HG03457 (cell line): ENCODE measurements around the gene C8A.

Experiments used
- ATAC-seq: cut with Tn5 transposase; IDR thresholded peaks from one replicate; pipeline ENCODE4 v1.9.1; 2021; ENCODE audit warnings: moderate number of reproducible peaks; ENCODE audit not compliant: unreplicated experiment

C8A gene

GRCh38 chr1:56880774-56881173 is 26.2 kb downstream of the C8A start:
- no peak for ATAC-seq

GRCh38 chr1:56881417-56881816 is 26.8 kb downstream of the C8A start:
- ATAC-seq: no peak

GRCh38 chr1:56890229-56890628 is 35.6 kb downstream of the C8A start:
- ATAC-seq: no peak

- ATAC-seq: no peak
These were observed 39.4 kb downstream of the C8A start for GRCh38 chr1:56894014-56894413.

- ATAC-seq: no peak
These were observed 42.8 kb downstream of the C8A start for GRCh38 chr1:56897150-56898004.

- ATAC-seq: no peak
These were observed 43.4 kb downstream of the C8A start for GRCh38 chr1:56898005-56898373.

- no peak for ATAC-seq
These were observed 44.3 kb downstream of the C8A start for GRCh38 chr1:56898879-56899278.

- ATAC-seq: no peak
These were observed 47.1 kb downstream of the C8A start for GRCh38 chr1:56901716-56902115.

GRCh38 chr1:56903778-56904177 is 49.2 kb downstream of the C8A start:
- ATAC-seq: no peak

GRCh38 chr1:56904663-56905397 is 50.2 kb downstream of the C8A start:
- no peak for ATAC-seq

GRCh38 chr1:56905667-56906066 is 51.1 kb downstream of the C8A start:
- ATAC-seq: no peak

- no peak for ATAC-seq
These were observed 54.1 kb downstream of the C8A start for GRCh38 chr1:56908619-56909221.

GRCh38 chr1:56910441-56910985 is 55.9 kb downstream of the C8A start:
- ATAC-seq: no peak

- no peak for ATAC-seq
These were observed 56.7 kb downstream of the C8A start for GRCh38 chr1:56911098-56911938.

- no peak for ATAC-seq
These were observed 57.7 kb downstream of the C8A start for GRCh38 chr1:56912325-56912724.

GRCh38 chr1:56915960-56916359 is 61.4 kb downstream of the C8A start:
- ATAC-seq: no peak

- no peak for ATAC-seq
These were observed 62.0 kb downstream of the C8A start for GRCh38 chr1:56916630-56917029.

GRCh38 chr1:56917356-56917755 is 62.8 kb downstream of the C8A start:
- no peak for ATAC-seq

GRCh38 chr1:56920591-56921001 is 66.0 kb downstream of the C8A start:
- no peak for ATAC-seq

- ATAC-seq: no peak
These were observed 66.9 kb downstream of the C8A start for GRCh38 chr1:56921479-56921878.

GRCh38 chr1:56922070-56922469 is 67.5 kb downstream of the C8A start:
- no peak for ATAC-seq
